PC-3 (cell line): Measurements from ENCODE around the gene TMEM176A. TPM values are rescaled to one million over a fixed set of nuclear protein-coding genes. Genes with fewer than 3 reads are reported as not detected.

Experiments
- ATAC-seq: fragments of 200-7000 bp; cut with Tn5 transposase; 2 replicates; pipeline ENCODE4 v1.9.1; 2020; ENCODE audit warnings: mild to moderate bottlenecking, moderate library complexity
- BruUV-seq: library from RNA; stranded (reverse); fragments of 400-500 nt; replicated peaks from 2 replicates; lab custom pipeline; 2021; lab: Mats Ljungman, UMichigan
- CTCF ChIA-PET: fragments of 300-600 bp; sonication (Branson Sonifier 250); formaldehyde crosslinking; loops from one replicate; lab custom pipeline; 2022; ENCODE audit warnings: antibody characterized with exemption; lab: Charles Lee
- POLR2A ChIA-PET: fragments of 300-600 bp; sonication (Branson Sonifier 250); formaldehyde crosslinking; loops from one replicate; lab custom pipeline; 2022; ENCODE audit warnings: antibody characterized with exemption; ENCODE audit not compliant: unreplicated experiment; lab: Charles Lee
- DNase-seq: peaks from one replicate; pipeline ENCODE4 v3.0.0-alpha.2; 2015
- H2AFZ ChIP-seq: fragments of 300-600 bp; sonication (generic); 2 replicates; pipeline ENCODE4 v1.6.0; 2016; ENCODE audit warnings: antibody characterized with exemption, low read length
- H3F3A ChIP-seq: fragments of 300-600 bp; sonication (generic); one replicate; pipeline ENCODE4 v1.6.0; 2017; ENCODE audit warnings: antibody characterized with exemption, low read length, control low read depth, mild to moderate bottlenecking; ENCODE audit not compliant: unreplicated experiment
- H3K27ac ChIP-seq: fragments of 300-600 bp; sonication (generic); 2 replicates; pipeline ENCODE4 v1.5.1; 2016; ENCODE audit warnings: mild to moderate bottlenecking, low read length
- H3K27me3 ChIP-seq: fragments of 300-600 bp; sonication (generic); 2 replicates; pipeline ENCODE4 v1.6.1; 2016; ENCODE audit warnings: low read length, mixed read lengths
- H3K36me3 ChIP-seq: fragments of 300-600 bp; sonication (generic); 2 replicates; pipeline ENCODE4 v1.6.1; 2016; ENCODE audit warnings: low read depth, mixed run types, low read length, mixed read lengths
- H3K4me1 ChIP-seq: fragments of 300-600 bp; sonication (generic); 2 replicates; pipeline ENCODE4 v1.5.1; 2016; ENCODE audit warnings: low read length; ENCODE audit not compliant: insufficient read depth
- H3K4me2 ChIP-seq: fragments of 300-600 bp; sonication (generic); 2 replicates; pipeline ENCODE4 v1.6.0; 2016; ENCODE audit warnings: low read length
- H3K4me3 ChIP-seq: fragments of 300-600 bp; sonication (generic); 2 replicates; pipeline ENCODE4 v1.5.1; 2016; ENCODE audit warnings: mild to moderate bottlenecking, low read length, mixed read lengths
- H3K79me2 ChIP-seq: fragments of 300-600 bp; sonication (generic); 2 replicates; pipeline ENCODE4 v1.6.1; 2017; ENCODE audit warnings: low read length, mixed read lengths
- H3K9ac ChIP-seq: fragments of 300-600 bp; sonication (generic); 2 replicates; pipeline ENCODE4 v1.6.0; 2016; ENCODE audit warnings: mild to moderate bottlenecking, low read length
- H3K9me2 ChIP-seq: fragments of 300-600 bp; sonication (generic); replicated peaks from 2 replicates; pipeline ENCODE4 v1.6.1; 2016; ENCODE audit warnings: mixed run types, low read length, mixed read lengths
- H3K9me3 ChIP-seq: fragments of 300-600 bp; sonication (generic); 2 replicates; pipeline ENCODE4 v1.6.1; 2016; ENCODE audit warnings: low read length, mixed read lengths
- H4K20me1 ChIP-seq: fragments of 300-600 bp; sonication (generic); 2 replicates; pipeline ENCODE4 v1.6.1; 2016; ENCODE audit warnings: low read length, mixed read lengths
- CTCF ChIP-seq: fragments of 300-600 bp; sonication (generic); conservative IDR thresholded peaks from 2 replicates; pipeline ENCODE4 v1.5.1; 2017; ENCODE audit warnings: antibody characterized with exemption, low read depth, mild to moderate bottlenecking, low read length
- EZH2 ChIP-seq: fragments of 300-600 bp; sonication (generic); IDR thresholded peaks from one replicate; pipeline ENCODE4 v1.6.1; 2017; ENCODE audit warnings: antibody characterized with exemption, mild to moderate bottlenecking, low read length; ENCODE audit not compliant: unreplicated experiment
- EZH2phosphoT487 ChIP-seq: fragments of 300-600 bp; sonication (generic); IDR thresholded peaks from 2 replicates; pipeline ENCODE4 v1.6.1; 2018; ENCODE audit warnings: mild to moderate bottlenecking, antibody characterized with exemption, low read length, borderline replicate concordance
- intact Hi-C: fragments of 100-400 bp; cut with micrococcal nuclease; formaldehyde crosslinking; loops from 2 replicates; pipeline ENCODE4 v1.9.0; 2023
- total RNA-seq: library from RNA; depleted of rRNA; stranded (reverse); fragments of >200 nt; gene quantifications from 2 replicates; pipeline ENCODE4 v1.2.3, GENCODE V29; 2014

Gene TMEM176A
- total RNA-seq, 1 experiment from 2014 or later: not detected

GRCh38 chr7:150842018-150842417, 41.4 kb downstream of the TMEM176A start:
- POLR2A ChIA-PET: no interaction called here
- Histone ChIP-seq H3K9ac (no peak overlapping the region), H2AFZ (no peak overlapping the region), H3K9me3 (no peaks in the 10 kb centered on the region), H3K27ac (no peak overlapping the region), H4K20me1 (no peaks in the 10 kb centered on the region), H3K4me1 (no peaks in the 10 kb centered on the region), H3F3A (no peaks in the 10 kb centered on the region), H3K79me2 (no peaks in the 10 kb centered on the region), H3K36me3 (no peaks in the 10 kb centered on the region), H3K4me3 (no peak overlapping the region), H3K27me3 (peaks cover 62% of the 10 kb centered on the region), H3K4me2 (no peak overlapping the region), H3K9me2 (no peaks in the 10 kb centered on the region)
- TF ChIP-seq EZH2: no peak
- TF ChIP-seq CTCF: no peak
- TF ChIP-seq EZH2phosphoT487: no peak
- no peak for ATAC-seq
- CTCF ChIA-PET: no interaction called here
- BruUV-seq: no TSS peak
- intact Hi-C loops: no loop called here
- no peak for DNase-seq

- Histone ChIP-seq H3K9ac (no peak overlapping the region), H3K4me3 (no peak overlapping the region), H3K9me3 (no peaks in the 10 kb centered on the region), H3K36me3 (no peaks in the 10 kb centered on the region), H3K9me2 (no peaks in the 10 kb centered on the region), H3K4me2 (no peak overlapping the region), H4K20me1 (no peaks in the 10 kb centered on the region), H3F3A (no peaks in the 10 kb centered on the region), H3K27me3 (peaks cover 68% of the 10 kb centered on the region), H3K27ac (no peak overlapping the region), H2AFZ (no peak overlapping the region), H3K4me1 (no peaks in the 10 kb centered on the region), H3K79me2 (no peaks in the 10 kb centered on the region)
- TF ChIP-seq EZH2phosphoT487: no peak
- no peak for TF ChIP-seq EZH2
- no peak for TF ChIP-seq CTCF
- ChIA-PET POLR2A (no interaction called here), CTCF (no interaction called here)
- ATAC-seq: no peak
- BruUV-seq: no TSS peak
- intact Hi-C loops: no loop called here
- DNase-seq: no peak
Measured at GRCh38 chr7:150842716-150843115, 42.1 kb downstream of the TMEM176A start.

GRCh38 chr7:150845421-150845861, 44.9 kb downstream of the TMEM176A start:
- no peaks in the 10 kb centered on the region for H3K4me1 ChIP-seq
- no peaks in the 10 kb centered on the region for H3K36me3 ChIP-seq
- H3F3A ChIP-seq: no peaks in the 10 kb centered on the region
- H3K4me3 ChIP-seq: no peak overlapping the region
- no peaks in the 10 kb centered on the region for H3K9me2 ChIP-seq
- H3K9me3 ChIP-seq: no peaks in the 10 kb centered on the region
- ChIA-PET CTCF (no interaction called here), POLR2A (no interaction called here)
- H3K4me2 ChIP-seq: no peak overlapping the region
- no peak for DNase-seq
- intact Hi-C loops: no loop called here
- H3K79me2 ChIP-seq: no peaks in the 10 kb centered on the region
- no peak for ATAC-seq
- no peak overlapping the region for H3K9ac ChIP-seq
- H3K27ac ChIP-seq: no peak overlapping the region
- H3K27me3 ChIP-seq: peaks cover 81% of the 10 kb centered on the region
- no peaks in the 10 kb centered on the region for H4K20me1 ChIP-seq
- no TSS peak for BruUV-seq
- TF ChIP-seq EZH2phosphoT487: no peak
- no peak for TF ChIP-seq CTCF
- TF ChIP-seq EZH2: no peak
- no peak overlapping the region for H2AFZ ChIP-seq
